GM12873 (cell line): ENCODE measurements around the gene CRMP1.

Source experiments
- CTCF ChIP-seq: IDR thresholded peaks from 2 replicates; pipeline ENCODE4 v1.5.1; 2012; ENCODE audit warnings: low read depth, mild to moderate bottlenecking, moderate library complexity, low read length, control low read depth; ENCODE audit not compliant: insufficient read depth; ENCODE audit errors: missing control alignments

Gene CRMP1

GRCh38 chr4:5865896-5866599 lies 26.8 kb downstream of the CRMP1 start:
- no peak for TF ChIP-seq CTCF

DNA sequence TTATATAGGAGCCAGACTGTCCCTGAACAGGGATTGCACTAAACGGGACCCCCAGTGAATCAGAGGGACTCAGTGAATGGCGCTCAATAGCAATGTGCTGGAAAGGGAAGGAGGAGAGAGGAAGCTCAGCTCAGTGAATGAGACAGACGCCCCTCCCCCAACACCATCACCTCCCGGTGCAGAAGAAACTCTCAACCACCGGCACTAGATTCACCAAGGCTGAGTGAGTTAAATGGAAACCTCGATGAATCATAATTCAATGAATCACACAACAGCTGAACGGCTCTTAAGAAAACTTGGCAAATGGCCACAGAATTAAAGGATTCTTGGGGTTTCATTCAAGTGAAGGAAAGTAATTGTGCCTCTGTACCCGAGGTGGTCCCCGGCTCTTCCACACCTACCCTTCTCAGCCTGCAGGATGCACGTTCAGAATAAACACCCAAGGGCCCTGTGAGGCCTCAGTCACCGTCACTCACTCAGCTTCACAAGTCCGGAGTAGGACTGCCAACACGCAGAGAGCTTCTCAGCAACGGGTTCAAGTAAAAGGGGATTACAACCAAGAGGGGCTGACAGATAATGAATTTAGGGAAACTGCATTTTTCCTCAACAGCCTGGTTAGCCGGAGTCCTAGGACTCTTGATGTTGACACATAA lies 29.3 kb downstream of the CRMP1 start:
- no peak for TF ChIP-seq CTCF

GRCh38 chr4:5858020-5858769 lies 34.7 kb downstream of the CRMP1 start:
- TF ChIP-seq CTCF, result no peak

DNA sequence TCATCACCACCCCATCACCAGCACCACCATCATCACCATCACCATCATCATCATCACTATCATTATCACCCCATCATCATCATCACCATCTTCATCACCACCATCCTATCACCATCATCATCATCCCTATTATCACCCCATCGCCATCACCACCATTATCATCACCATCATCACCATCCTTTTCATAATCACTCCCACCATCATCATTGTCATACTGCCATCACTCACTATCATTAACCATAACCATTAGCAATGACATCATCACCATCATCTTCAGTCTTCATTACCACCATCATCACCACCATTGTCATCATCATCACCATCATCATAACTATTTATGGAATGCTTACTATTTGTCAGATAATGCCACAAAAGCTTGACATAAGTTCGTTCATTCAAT lies 35.7 kb downstream of the CRMP1 start:
- no peak for TF ChIP-seq CTCF

DNA sequence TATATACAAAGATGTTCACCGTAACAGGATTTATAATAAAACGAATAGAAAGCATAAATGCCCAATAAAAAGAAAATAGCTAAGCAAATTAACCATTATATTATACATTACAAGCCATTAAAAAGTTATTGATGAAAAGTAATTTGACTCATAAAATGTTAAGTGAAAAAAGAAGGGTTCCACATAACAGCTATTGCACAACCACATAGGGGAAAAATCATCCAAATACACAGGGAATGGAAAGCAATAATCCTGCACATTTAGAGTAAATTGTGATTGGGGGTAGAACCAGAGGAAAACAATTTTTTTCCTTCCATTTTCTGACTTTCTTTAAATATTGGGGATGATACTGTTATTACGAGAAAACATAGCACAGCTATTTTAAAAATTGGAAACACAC lies 38.0 kb downstream of the CRMP1 start:
- no peak for TF ChIP-seq CTCF

GRCh38 chr4:5852523-5853202 lies 40.2 kb downstream of the CRMP1 start:
- TF ChIP-seq CTCF, result no peak

- TF ChIP-seq CTCF, result no peak
Measured at GRCh38 chr4:5851637-5852301, 41.1 kb downstream of the CRMP1 start.
